ENCODE results near the gene FBLN2. TPM values are rescaled to one million over a fixed set of nuclear protein-coding genes. Genes with fewer than 3 reads are reported as not detected.

Gene FBLN2
- polyA plus RNA-seq, 1 experiment = 15.5 TPM

DNA sequence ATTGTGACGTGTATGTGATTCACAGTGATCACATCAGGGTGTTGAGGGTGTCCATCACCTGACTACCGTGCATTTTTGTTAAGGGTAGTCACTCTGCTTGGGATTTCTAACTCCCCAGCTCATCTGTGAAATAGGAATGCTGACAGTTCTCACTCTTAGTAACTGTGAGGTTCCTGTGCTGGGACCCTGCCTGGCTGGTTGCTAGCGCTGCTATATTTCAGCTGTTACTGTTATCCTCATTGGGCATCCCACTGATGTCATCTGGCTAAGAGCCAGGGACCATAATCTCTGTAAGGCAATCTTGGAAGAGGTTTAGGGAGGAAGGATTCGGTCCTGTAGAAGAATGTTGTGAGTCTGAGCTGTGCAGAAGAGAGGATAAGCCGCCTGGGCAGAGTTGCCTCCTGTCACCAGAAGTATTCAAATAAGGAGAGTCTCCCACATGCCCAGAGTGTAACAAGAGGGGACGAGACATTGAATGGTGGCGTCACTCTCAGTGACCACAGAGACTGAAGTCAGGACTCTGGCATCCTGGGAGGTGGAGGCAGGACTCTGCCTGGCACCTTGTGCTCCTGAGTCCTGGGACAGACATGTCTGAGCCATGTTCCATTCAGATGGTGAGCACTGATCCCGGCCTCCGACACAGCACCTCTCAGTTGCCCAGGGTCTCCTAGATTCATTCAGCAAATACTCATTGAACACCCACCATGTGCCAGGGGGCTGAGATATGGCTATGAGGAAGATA lies 52.2 kb downstream of the FBLN2 start:
- Histone ChIP-seq H3K4me3 (ENCODE audit: low read depth, low read length) (no peak overlapping the region), H3K27ac (ENCODE audit: low read depth, low read length) (peak overlapping the region; percentile 11), H3K9me3 (ENCODE audit: control insufficient read depth, insufficient read depth, low read length) (no peaks in the 10 kb centered on the region), H3K27me3 (ENCODE audit: control insufficient read depth, insufficient read depth, low read length) (peaks cover 4% of the 10 kb centered on the region)
- TF ChIP-seq, protein P1, sequence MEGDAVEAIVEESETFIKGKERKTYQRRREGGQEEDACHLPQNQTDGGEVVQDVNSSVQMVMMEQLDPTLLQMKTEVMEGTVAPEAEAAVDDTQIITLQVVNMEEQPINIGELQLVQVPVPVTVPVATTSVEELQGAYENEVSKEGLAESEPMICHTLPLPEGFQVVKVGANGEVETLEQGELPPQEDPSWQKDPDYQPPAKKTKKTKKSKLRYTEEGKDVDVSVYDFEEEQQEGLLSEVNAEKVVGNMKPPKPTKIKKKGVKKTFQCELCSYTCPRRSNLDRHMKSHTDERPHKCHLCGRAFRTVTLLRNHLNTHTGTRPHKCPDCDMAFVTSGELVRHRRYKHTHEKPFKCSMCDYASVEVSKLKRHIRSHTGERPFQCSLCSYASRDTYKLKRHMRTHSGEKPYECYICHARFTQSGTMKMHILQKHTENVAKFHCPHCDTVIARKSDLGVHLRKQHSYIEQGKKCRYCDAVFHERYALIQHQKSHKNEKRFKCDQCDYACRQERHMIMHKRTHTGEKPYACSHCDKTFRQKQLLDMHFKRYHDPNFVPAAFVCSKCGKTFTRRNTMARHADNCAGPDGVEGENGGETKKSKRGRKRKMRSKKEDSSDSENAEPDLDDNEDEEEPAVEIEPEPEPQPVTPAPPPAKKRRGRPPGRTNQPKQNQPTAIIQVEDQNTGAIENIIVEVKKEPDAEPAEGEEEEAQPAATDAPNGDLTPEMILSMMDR (IDR thresholded peaks at IDR 0.05; ENCODE audit: low read depth, low read length) = no peak
- DNase-seq (ENCODE audit: low read depth, low spot score) = no peak
- ChIA-PET POLR2A (no interaction called here), CTCF (no interaction called here)

GRCh38 chr3:13601692-13602080 lies 52.8 kb downstream of the FBLN2 start:
- DNase-seq (ENCODE audit: low read depth, low spot score) = no peak
- H3K4me3 ChIP-seq (ENCODE audit: low read depth, low read length) = no peak overlapping the region
- POLR2A ChIA-PET = no interaction called here
- CTCF ChIA-PET = no interaction called here
- no peaks in the 10 kb centered on the region for H3K9me3 ChIP-seq (ENCODE audit: control insufficient read depth, insufficient read depth, low read length)
- TF ChIP-seq, protein P1 (IDR thresholded peaks at IDR 0.05; ENCODE audit: low read depth, low read length) = no peak
- no peak overlapping the region for H3K27ac ChIP-seq (ENCODE audit: low read depth, low read length)
- peaks cover 4% of the 10 kb centered on the region for H3K27me3 ChIP-seq (ENCODE audit: control insufficient read depth, insufficient read depth, low read length)

DNA sequence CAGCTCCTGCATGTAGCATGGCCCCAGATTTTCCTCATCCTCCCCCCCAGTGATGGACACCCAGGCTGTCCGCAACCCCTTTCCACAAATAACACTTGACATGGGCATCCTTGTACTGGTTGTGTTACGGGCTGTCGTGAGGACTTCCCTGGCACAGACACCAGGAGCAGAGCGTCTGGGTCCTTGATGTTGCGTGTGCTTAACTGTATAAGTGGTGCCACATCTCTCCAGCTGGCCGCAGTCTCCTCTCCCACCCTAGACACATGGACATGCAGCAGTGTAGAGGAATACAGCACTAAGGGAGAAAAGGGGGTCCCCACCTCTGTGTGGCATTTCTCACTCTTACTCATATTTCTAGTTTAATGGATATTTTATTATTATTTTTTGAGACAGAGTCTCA lies 56.6 kb downstream of the FBLN2 start:
- Histone ChIP-seq H3K4me3 (ENCODE audit: low read depth, low read length) (no peak overlapping the region), H3K27ac (ENCODE audit: low read depth, low read length) (no peak overlapping the region), H3K27me3 (ENCODE audit: control insufficient read depth, insufficient read depth, low read length) (peaks cover 4% of the 10 kb centered on the region), H3K9me3 (ENCODE audit: control insufficient read depth, insufficient read depth, low read length) (no peaks in the 10 kb centered on the region)
- ChIA-PET CTCF (interaction anchor here (1.3 kb wide), 1 partner anchor 109 kb away, joined by 3 read pairs; no protein-coding TSS in a partner anchor), POLR2A (no interaction called here)
- TF ChIP-seq, protein P1 (IDR thresholded peaks at IDR 0.05; ENCODE audit: low read depth, low read length) = no peak
- DNase-seq (ENCODE audit: low read depth, low spot score) = no peak

DNA sequence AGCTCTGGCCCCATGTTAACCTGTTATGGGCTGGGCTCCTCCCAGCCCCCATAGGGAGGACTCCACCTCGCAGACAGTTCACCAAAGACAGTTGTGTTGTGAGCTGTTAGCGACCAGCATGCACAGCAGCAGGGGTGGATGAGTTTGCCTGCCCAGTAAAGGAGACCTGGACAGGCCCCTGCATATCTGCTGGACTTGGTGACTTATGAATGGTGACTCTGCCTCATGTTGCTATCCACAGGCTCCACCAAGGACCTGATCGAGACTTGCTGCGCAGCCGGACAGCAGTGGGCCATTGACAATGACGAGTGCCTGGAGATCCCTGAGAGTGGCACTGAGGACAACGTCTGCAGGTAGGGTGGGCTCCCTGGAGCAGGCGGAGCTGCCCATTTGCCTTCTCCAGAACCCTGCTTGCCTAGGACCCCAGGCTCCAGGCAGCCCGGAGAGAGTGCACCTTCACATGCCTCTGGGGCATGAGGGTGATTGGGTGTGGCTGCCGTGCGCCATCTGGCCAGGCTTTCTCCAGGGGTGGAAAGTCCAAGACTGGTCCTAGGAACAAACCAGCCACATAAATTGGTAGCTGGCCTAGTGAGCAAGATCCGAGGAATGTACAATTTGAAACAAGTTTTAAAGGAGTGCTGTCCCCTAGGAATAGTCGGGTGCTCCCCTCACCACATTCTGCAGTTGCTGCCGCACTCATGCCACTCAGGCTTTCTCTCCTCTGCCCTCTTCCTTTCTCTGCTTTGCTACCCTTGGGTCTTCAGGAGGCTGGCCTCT lies 59.1 kb downstream of the FBLN2 start:
- Histone ChIP-seq H3K27ac (ENCODE audit: low read depth, low read length) (no peak overlapping the region), H3K27me3 (ENCODE audit: control insufficient read depth, insufficient read depth, low read length) (peaks cover 4% of the 10 kb centered on the region), H3K4me3 (ENCODE audit: low read depth, low read length) (no peak overlapping the region), H3K9me3 (ENCODE audit: control insufficient read depth, insufficient read depth, low read length) (no peaks in the 10 kb centered on the region)
- DNase-seq (ENCODE audit: low read depth, low spot score) = no peak
- TF ChIP-seq, protein P1 (IDR thresholded peaks at IDR 0.05; ENCODE audit: low read depth, low read length) = no peak
- ChIA-PET POLR2A (no interaction called here), CTCF (interaction anchor here (0.7 kb wide), 1 partner anchor 111 kb away, joined by 3 read pairs; no protein-coding TSS in a partner anchor)

Measured in AG04450 (cell line).